Endothelial cell of umbilical vein (primary cell): ENCODE measurements around the gene GRIA3.

Experiments used
- CTCF ChIP-seq, 2 donors: IDR thresholded peaks; 1 replicate in 1 of 2; 2 replicates in 1 of 2; pipeline ENCODE4 v1.5.1; 2011; ENCODE audit warnings: low read length in 2 of 2, mild to moderate bottlenecking in 2 of 2, moderate library complexity in 2 of 2, control low read depth in 1 of 2, inconsistent platforms in 1 of 2, low read depth in 1 of 2; ENCODE audit not compliant: insufficient read depth in 1 of 2; ENCODE audit errors: extremely low read depth in 1 of 2
- EZH2 ChIP-seq: IDR thresholded peaks from 2 replicates; pipeline ENCODE4 v1.6.1; 2012; ENCODE audit warnings: borderline replicate concordance, low read depth, mild to moderate bottlenecking, moderate library complexity, low read length, inconsistent platforms; ENCODE audit not compliant: severe bottlenecking
- MAX ChIP-seq: IDR thresholded peaks from 2 replicates; pipeline ENCODE4 v1.6.1; 2011; ENCODE audit not compliant: insufficient read depth, insufficient read length
- MYC ChIP-seq: IDR thresholded peaks from one replicate; pipeline ENCODE4 v1.6.1; 2011; ENCODE audit warnings: mild to moderate bottlenecking, low read depth, low read length
- POLR2A ChIP-seq: IDR thresholded peaks from 2 replicates; pipeline ENCODE4 v1.6.1; 2012; ENCODE audit warnings: low read depth, mild to moderate bottlenecking, control low read depth, low read length
- POLR2AphosphoS5 ChIP-seq: IDR thresholded peaks from 2 replicates; pipeline ENCODE4 v1.6.1; 2012; ENCODE audit warnings: low read depth, mild to moderate bottlenecking, control low read depth, low read length, moderate library complexity; ENCODE audit not compliant: insufficient read depth

- peak; percentile 8 to 29 for TF ChIP-seq CTCF (IDR thresholded peaks at IDR 0.05; ENCODE audit: extremely low read depth in 1 of 2, insufficient read depth in 1 of 2, low read depth in 1 of 2, low read length in 2 of 2)
- TF ChIP-seq MAX, result no peak
- TF ChIP-seq POLR2A, result no peak
- no peak for TF ChIP-seq POLR2AphosphoS5
- TF ChIP-seq MYC, result no peak
- no peak for TF ChIP-seq EZH2
Observed at GRCh38 chrX:123422875-123423274, 238.8 kb downstream of the GRIA3 start.
